Adrenal gland (tissue), 5 donors: ENCODE measurements around the gene TKT.

Source experiments
- POLR2A ChIP-seq, 2 donors: fragments of 450-650 bp; IDR thresholded peaks; one replicate each; pipeline ENCODE4 v1.6.1; 2017; ENCODE audit warnings: antibody characterized with exemption in 2 of 2, mild to moderate bottlenecking in 2 of 2, moderate library complexity in 1 of 2
- TF ChIP-seq, protein P1 (sequence below), 6 experiments: fragments of 450-650 bp in 4 of 6; fragments of 200-600 bp in 2 of 6; sonication (generic) in 1 of 6; IDR thresholded peaks; 1 replicate in 5 of 6; 2 replicates in 1 of 6; pipeline versions ENCODE4 v1.5.1 to v1.8.0; 2016 to 2021; ENCODE audit warnings: antibody characterized with exemption in 6 of 6, mild to moderate bottlenecking in 2 of 6, moderate library complexity in 1 of 6
- donor health status: DM: no; HTN: no; CAD: no.

DNA sequence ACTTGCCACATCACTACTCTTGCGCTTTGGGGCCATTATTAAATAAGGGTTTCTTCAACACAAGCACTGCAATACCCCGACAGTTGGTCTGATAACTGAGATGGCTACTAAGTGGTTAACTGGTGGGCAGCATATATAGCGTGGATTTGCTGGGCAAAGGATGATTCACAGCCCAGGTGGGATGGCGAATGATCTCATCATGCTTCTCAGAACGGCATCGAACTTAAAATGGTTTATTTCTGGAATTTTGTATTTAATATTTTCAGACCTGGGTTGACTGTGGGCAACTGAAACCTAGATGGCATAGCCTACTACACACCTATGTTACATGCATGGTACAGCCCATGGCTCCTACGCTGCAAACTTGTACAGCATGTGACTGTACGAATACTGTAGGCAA, 26.8 kb upstream of the TKT start:
- TF ChIP-seq, protein P1, sequence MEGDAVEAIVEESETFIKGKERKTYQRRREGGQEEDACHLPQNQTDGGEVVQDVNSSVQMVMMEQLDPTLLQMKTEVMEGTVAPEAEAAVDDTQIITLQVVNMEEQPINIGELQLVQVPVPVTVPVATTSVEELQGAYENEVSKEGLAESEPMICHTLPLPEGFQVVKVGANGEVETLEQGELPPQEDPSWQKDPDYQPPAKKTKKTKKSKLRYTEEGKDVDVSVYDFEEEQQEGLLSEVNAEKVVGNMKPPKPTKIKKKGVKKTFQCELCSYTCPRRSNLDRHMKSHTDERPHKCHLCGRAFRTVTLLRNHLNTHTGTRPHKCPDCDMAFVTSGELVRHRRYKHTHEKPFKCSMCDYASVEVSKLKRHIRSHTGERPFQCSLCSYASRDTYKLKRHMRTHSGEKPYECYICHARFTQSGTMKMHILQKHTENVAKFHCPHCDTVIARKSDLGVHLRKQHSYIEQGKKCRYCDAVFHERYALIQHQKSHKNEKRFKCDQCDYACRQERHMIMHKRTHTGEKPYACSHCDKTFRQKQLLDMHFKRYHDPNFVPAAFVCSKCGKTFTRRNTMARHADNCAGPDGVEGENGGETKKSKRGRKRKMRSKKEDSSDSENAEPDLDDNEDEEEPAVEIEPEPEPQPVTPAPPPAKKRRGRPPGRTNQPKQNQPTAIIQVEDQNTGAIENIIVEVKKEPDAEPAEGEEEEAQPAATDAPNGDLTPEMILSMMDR (IDR thresholded peaks at IDR 0.05) = no peak
- no peak for TF ChIP-seq POLR2A (IDR thresholded peaks at IDR 0.05)
